Measurements from ENCODE around the gene EN2.

Gene EN2

DNA sequence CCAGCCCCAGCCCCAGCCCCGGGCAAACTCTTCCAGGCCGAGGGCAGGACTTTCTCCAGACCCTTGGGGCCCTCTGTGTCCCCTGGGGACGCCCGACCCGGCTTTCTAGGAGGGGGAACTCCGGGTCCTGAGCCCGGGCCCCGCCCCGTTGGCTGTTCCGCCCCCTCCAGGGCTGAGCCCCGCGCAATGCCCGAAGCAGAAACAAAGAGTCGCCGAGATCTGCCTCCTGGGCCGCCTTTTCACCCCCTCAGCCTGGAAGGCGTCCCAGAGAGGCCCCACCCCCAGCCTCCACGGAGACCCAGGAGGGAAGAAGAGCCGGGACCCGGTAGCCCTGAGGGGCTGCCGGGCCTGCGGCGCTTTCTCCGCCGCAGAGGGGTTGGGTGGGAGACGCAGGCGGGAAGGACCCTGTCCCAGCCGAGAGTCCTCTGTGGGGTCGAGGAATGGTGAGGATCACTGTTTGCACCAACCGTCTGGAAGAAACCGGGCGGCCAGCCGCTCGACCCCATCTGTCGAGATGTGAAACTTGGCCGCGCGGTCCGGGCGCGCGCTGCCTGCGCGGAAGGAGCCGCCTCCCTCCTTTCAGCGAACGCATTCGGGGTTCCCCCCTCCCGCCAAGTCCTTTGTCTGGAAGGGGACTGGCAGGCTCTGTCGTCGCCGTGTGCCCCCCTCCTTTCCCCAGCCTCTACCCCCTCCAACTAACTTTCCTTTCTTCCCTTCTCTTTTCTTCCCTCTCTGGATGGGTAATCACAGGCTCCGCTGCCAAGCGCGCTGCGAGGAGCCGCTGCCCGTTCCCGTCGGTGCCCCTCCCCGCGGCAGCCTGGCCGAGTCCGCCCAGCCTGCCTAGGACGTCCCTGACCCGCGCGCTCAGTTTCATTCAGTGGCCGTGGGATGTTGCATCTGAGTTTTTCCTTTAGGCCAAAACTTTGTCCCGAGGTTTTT is 10.2 kb downstream of the EN2 start:
- DNase-seq (ENCODE audit: insufficient read length) (no peak), FAIRE-seq (no peak)
- TF ChIP-seq POLR2A (IDR thresholded peaks at IDR 0.05; ENCODE audit: low read depth, low read length), result no peak
- TF ChIP-seq POLR2AphosphoS5 (IDR thresholded peaks at IDR 0.05; ENCODE audit: low read depth, low read length), result no peak
- no peak for TF ChIP-seq TAF1 (IDR thresholded peaks at IDR 0.05; ENCODE audit: borderline replicate concordance, low read depth, low read length)

DNA sequence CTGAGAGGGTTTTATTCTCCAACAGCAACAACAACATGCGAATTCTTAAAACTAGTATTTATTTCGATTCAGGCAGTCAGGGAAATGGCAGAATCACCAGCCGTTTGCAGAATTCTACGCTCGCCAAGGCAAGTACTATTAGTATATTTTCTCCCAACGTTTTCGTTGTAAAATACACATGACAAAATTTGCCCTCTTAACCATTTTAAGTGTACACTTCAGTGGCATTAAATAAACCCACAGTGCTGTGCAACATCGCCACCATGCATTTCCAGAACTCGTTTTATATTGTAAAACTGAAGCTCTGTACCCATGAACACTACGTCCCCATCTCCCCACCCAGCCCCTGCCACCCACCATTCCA is 10.8 kb downstream of the EN2 start:
- no peak for TF ChIP-seq TAF1 (IDR thresholded peaks at IDR 0.05; ENCODE audit: borderline replicate concordance, low read depth, low read length)
- no peak for TF ChIP-seq POLR2AphosphoS5 (IDR thresholded peaks at IDR 0.05; ENCODE audit: low read depth, low read length)
- no peak for TF ChIP-seq POLR2A (IDR thresholded peaks at IDR 0.05; ENCODE audit: low read depth, low read length)
- FAIRE-seq (no peak), DNase-seq (ENCODE audit: insufficient read length) (no peak)

DNA sequence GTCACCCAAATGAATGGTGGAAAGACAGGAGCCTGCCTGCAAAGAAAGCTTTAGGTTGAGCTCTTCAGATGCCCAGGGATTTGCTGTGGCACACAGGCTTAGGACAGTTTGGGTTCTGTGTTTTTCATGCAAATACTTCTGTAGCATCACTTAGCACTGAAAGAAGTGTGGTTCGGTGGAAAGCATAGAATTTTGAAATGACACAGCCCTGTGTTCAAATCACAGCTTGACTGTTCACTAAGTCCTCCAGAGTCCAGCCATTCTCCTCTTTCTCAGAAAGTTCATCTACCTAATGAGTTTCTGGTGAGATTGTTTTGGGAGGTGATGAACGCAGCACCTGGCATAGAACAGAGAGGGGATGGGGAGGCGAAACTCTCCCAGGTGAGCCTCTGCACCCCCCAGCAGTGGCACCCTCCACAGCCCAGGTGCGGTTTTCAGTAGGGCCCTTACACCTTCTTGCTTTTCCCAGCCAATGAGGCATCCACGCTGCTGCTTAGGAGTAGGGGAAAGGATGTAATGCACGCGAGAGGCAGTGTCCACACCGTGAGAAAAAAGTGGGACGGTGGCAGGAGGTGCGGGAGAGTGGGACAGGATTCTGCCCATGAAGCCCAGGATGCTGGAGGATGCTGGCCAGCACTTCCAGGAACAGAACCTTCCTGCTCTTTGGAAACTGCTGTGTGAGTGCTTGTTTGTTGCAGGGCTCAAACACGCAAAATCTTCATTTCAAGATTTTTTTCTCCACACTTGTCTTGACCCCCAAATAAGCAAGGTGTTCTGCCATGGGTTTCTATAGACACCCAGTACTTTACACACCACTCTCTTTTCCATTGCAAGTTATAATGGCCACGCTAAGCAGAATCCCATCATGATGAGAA is 11.6 kb downstream of the EN2 start:
- no peak for DNase-seq (ENCODE audit: insufficient read length)
- no peak for FAIRE-seq
- no peak for TF ChIP-seq POLR2AphosphoS5 (IDR thresholded peaks at IDR 0.05; ENCODE audit: low read depth, low read length)
- TF ChIP-seq TAF1 (IDR thresholded peaks at IDR 0.05; ENCODE audit: borderline replicate concordance, low read depth, low read length), result no peak
- no peak for TF ChIP-seq POLR2A (IDR thresholded peaks at IDR 0.05; ENCODE audit: low read depth, low read length)

DNA sequence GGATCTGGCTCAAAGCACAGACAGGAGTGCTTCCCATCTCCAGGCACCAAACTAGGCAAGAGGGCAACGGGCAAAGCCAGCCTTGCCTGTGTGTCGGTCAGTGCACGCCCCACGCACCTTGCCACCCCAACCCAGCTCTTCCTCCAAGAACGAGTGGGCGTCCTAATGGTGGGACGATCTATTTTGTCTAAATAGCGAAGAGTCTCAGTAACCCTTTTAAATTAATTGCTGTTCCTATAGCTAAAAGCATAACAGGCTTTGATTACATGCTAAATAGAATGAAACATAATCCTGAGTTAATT is 12.2 kb downstream of the EN2 start:
- DNase-seq (ENCODE audit: insufficient read length) (no peak), FAIRE-seq (no peak)
- TF ChIP-seq POLR2AphosphoS5 (IDR thresholded peaks at IDR 0.05; ENCODE audit: low read depth, low read length) (no peak), POLR2A (IDR thresholded peaks at IDR 0.05; ENCODE audit: low read depth, low read length) (no peak), TAF1 (IDR thresholded peaks at IDR 0.05; ENCODE audit: borderline replicate concordance, low read depth, low read length) (no peak)

DNA sequence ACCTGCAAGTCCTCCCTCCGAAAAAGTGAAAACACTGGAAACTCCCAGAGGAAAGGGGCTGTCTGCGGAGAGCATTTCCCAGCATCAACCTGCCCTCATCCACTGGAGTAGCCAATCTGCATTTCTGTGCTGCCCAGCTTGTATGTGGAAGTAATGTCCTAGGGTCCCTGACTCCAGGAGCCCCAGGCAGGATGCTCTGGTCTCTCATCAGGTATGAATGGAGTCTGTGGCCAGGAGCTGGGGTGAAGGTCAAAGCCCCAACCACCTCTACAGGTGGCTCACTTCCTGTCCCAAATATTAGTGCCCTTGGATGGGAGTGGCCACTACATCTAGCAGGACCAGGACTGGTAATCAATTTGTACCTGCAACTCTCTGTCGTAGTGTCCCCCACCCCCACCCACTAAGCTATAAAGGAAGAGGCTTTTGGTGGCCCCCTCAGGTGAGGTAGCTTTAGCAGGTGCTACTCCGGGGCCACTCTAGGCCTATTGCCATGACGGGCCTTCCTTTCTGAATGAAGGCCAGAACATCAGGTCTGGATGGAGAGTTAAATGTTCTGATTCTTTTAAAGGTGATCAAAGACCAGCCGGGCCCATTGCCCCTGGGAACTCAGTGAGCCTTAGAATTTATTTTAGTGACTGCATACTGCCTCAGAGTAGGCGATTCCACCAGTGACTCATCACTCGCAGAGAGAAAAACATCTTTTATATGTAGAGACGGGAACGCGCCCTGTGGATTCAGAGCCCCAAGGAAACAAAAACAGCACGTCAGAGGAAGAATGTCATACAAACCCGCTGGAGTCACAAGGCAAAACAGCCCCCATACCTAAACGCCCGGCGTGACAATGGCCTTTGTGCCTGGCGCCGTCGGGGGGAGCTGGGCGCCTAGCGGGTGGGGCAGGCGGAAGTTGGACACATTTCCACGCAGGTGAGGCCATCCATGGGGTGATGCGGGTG is 13.0 kb downstream of the EN2 start:
- no peak for TF ChIP-seq POLR2A (IDR thresholded peaks at IDR 0.05; ENCODE audit: low read depth, low read length)
- no peak for TF ChIP-seq TAF1 (IDR thresholded peaks at IDR 0.05; ENCODE audit: borderline replicate concordance, low read depth, low read length)
- TF ChIP-seq POLR2AphosphoS5 (IDR thresholded peaks at IDR 0.05; ENCODE audit: low read depth, low read length), result no peak
- DNase-seq (ENCODE audit: insufficient read length), result no peak
- FAIRE-seq, result no peak

DNA sequence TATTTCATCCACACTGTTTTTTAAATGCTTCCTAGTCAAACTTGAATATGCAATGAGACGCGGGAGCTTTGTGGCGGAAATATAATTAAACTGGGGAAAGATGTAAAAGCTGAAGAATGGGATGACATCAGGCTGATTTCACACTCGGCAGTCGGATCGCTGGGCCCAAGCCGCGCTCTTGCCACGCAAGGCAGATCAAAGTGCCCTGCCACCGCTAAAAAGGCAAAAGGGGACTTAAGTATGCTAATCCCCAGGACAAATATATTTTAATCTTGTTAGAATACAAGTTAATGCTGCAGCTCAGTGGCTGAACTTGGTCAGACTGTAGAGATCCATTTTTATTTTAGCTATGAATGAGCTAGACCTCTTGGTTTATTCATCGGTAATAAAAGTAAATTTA is 13.8 kb downstream of the EN2 start:
- FAIRE-seq (no peak), DNase-seq (ENCODE audit: insufficient read length) (no peak)

DNA sequence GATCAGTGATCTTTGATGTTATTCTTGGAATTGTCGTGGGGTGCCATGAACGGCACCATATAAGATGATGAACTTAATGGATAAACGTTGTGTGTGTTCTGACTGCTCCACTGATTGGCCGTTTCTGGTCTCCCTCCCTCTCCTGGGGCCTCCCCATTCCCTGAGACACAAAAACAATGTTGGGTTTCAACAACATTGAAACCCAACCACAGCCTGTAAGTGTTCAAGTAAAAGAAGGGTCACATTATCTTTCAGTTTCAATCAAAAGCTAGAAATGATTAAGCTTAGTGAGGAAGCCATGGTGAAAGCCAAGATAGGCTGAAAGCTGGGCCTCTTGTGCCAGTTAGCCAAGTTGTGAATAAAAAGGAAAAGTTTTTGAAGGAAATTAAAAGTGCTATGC is 19.5 kb downstream of the EN2 start:
- DNase-seq (ENCODE audit: insufficient read length) (no peak), FAIRE-seq (no peak)
- TF ChIP-seq POLR2A (IDR thresholded peaks at IDR 0.05; ENCODE audit: low read depth, low read length) (no peak), TAF1 (IDR thresholded peaks at IDR 0.05; ENCODE audit: borderline replicate concordance, low read depth, low read length) (no peak), POLR2AphosphoS5 (IDR thresholded peaks at IDR 0.05; ENCODE audit: low read depth, low read length) (no peak)

More for the DNA sequence above, 13.8 kb downstream of the EN2 start:
- TF ChIP-seq TAF1 (IDR thresholded peaks at IDR 0.05; ENCODE audit: borderline replicate concordance, low read depth, low read length), result no peak
- no peak for TF ChIP-seq POLR2A (IDR thresholded peaks at IDR 0.05; ENCODE audit: low read depth, low read length)
- no peak for TF ChIP-seq POLR2AphosphoS5 (IDR thresholded peaks at IDR 0.05; ENCODE audit: low read depth, low read length)

DNA sequence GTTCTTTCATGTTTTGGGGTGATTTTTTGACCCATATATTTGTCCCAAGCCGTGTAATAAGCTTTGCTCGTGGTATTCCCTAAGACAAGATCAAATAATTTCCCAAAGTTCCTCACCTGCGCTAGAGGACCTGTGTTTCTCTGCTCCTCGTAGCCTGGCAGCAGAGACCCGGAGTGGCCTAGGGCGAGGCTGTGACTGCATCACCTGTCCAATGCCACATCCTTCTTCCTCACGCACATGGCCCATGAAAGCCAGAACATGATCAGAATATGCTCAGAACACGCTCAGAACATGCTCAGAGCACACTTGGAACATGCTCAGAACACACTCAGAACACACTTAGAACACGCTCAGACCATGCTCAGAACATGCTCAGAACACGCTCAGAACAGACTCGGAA is 23.8 kb downstream of the EN2 start:
- DNase-seq (ENCODE audit: insufficient read length), result no peak
- TF ChIP-seq TAF1 (IDR thresholded peaks at IDR 0.05; ENCODE audit: borderline replicate concordance, low read depth, low read length) (no peak), POLR2A (IDR thresholded peaks at IDR 0.05; ENCODE audit: low read depth, low read length) (no peak), POLR2AphosphoS5 (IDR thresholded peaks at IDR 0.05; ENCODE audit: low read depth, low read length) (no peak)
- FAIRE-seq, result no peak

DNA sequence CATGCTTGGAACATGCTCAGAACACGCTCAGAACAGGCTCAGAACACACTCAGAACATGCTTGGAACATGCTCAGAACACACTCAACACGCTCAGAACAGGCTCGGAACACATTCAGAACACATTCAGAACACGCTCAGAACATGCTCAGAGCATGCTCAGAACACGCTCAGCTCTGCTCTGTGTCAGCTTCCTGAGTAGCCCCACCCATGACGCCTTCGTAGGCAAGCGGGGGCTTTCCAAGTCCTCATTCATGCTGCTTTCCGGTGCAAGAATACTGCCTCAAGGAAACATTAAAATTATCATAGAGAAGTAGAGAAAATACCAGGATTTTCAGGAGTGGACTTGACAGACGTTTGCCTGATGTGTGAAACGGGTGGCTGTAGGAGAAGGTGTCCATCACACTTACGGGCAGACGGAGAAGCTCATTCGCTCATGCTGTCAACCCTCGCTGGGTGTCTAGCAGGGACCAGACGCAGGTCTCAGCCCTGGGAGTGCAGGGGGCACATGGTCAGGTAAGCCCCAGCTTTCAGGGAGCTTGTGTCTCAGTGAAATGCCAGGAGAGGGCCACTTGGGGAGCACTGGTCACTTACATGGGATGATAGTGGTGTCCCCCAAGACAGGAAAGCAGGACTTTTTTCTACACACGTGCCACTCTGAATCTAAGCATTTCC is 24.7 kb downstream of the EN2 start:
- DNase-seq (ENCODE audit: insufficient read length) (no peak), FAIRE-seq (no peak)
- no peak for TF ChIP-seq POLR2A (IDR thresholded peaks at IDR 0.05; ENCODE audit: low read depth, low read length)
- TF ChIP-seq TAF1 (IDR thresholded peaks at IDR 0.05; ENCODE audit: borderline replicate concordance, low read depth, low read length), result no peak
- TF ChIP-seq POLR2AphosphoS5 (IDR thresholded peaks at IDR 0.05; ENCODE audit: low read depth, low read length), result no peak

DNA sequence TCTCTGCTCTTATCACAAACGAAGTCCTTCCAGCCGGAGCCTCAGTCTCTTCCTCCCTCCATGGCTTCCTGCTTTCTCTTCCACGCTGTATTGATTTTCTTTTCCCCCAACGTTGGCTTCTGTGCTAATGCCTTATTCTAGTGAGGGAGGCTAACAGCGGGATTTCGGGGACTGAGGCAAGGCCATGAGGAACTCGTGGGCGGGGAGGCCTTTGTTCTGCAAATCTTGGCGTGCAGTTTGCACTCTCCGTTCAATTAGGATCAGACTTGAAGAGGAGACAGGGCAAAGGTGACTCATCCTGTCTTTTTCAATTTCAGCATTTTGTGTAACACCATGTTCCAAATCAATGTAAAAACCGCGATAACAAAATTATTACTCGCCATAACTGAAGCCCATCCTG is 25.3 kb downstream of the EN2 start:
- TF ChIP-seq TAF1 (IDR thresholded peaks at IDR 0.05; ENCODE audit: borderline replicate concordance, low read depth, low read length) (no peak), POLR2A (IDR thresholded peaks at IDR 0.05; ENCODE audit: low read depth, low read length) (no peak), POLR2AphosphoS5 (IDR thresholded peaks at IDR 0.05; ENCODE audit: low read depth, low read length) (no peak)
- DNase-seq (ENCODE audit: insufficient read length) (no peak), FAIRE-seq (no peak)

Data from GM12892 (cell line).